Peyer's patch (tissue), 4 donors: ENCODE results near the gene HTR2C.

Experiments used
- POLR2A ChIP-seq, 2 donors: fragments of 450-650 bp; IDR thresholded peaks; one replicate each; pipeline ENCODE4 v1.5.1; 2017; ENCODE audit warnings: antibody characterized with exemption in 2 of 2, mild to moderate bottlenecking in 2 of 2, moderate library complexity in 2 of 2
- TF ChIP-seq, protein P1 (sequence below), 6 experiments: fragments of 450-650 bp in 4 of 6; fragments of 200-600 bp in 2 of 6; sonication (generic) in 1 of 6; IDR thresholded peaks; one replicate each; pipeline ENCODE4 v1.5.1; 2017 to 2019; ENCODE audit warnings: antibody characterized with exemption in 6 of 6, mild to moderate bottlenecking in 3 of 6, moderate library complexity in 1 of 6

DNA sequence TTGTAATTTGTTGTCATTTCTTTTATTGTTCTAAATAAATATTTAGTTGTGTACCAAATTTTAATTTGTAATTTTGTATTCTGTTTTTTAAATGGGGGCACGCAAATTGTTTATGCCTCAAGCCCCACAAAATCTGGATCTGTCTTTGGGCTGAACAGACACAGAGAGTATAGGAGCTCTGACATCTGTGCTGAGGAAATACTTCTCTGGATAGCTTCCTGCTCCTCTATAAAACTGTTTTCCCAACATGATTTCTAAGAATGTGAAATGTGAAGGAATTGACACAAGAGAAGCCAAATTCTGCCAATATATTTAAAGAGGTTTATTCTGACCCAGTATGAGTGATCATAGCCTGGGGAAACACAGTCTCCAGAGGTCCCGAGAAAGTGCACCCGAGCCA, 340.5 kb downstream of the HTR2C start:
- TF ChIP-seq POLR2A (IDR thresholded peaks at IDR 0.05) = no peak
- TF ChIP-seq, protein P1, sequence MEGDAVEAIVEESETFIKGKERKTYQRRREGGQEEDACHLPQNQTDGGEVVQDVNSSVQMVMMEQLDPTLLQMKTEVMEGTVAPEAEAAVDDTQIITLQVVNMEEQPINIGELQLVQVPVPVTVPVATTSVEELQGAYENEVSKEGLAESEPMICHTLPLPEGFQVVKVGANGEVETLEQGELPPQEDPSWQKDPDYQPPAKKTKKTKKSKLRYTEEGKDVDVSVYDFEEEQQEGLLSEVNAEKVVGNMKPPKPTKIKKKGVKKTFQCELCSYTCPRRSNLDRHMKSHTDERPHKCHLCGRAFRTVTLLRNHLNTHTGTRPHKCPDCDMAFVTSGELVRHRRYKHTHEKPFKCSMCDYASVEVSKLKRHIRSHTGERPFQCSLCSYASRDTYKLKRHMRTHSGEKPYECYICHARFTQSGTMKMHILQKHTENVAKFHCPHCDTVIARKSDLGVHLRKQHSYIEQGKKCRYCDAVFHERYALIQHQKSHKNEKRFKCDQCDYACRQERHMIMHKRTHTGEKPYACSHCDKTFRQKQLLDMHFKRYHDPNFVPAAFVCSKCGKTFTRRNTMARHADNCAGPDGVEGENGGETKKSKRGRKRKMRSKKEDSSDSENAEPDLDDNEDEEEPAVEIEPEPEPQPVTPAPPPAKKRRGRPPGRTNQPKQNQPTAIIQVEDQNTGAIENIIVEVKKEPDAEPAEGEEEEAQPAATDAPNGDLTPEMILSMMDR (IDR thresholded peaks at IDR 0.05) = no peak
